Measurements from ENCODE around the gene FIBP. TPM values are rescaled to one million over a fixed set of nuclear protein-coding genes. Genes with fewer than 3 reads are reported as not detected.

The FIBP gene
- total RNA-seq, 1 experiment from 2014 or later = 80.8 TPM

DNA sequence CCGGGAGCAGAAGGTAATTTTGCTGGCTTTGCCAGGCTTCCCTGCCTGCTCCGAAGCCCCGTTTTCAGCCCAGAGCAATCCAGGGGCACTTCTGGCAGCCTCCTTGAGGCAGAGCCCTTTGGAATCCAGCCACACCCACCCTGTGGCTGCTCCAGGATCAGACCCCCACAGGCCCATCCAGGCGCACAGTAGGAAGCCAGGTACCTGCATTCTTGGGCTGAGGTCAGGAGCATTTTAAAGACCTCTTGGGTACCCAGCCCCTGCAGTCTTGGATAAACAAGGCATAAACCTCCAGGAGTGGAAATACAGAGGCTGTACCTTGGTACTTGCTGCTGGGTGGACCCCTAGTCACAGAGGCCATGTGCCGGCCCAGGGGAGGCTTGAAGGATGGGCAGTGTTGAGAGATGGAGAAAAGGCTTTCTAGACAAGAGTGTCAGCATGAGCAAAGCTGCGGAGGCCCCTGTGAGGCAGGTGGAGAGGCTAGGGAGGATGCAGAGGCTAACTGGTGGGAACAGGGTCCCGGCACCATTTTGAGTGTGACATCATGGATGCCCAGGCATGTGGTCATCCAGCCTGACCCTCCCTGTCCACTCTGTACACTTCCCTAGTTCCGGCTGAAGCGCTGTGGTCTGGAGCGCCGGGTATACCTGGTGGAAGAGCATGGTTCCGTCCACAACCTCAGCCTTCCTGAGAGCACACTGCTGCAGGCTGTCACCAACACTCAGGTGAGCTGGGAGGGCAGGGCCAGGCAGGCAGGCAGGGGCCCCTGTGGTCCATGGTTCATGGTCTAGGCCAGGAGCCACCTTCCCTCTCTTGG, 24.2 kb downstream of the FIBP start:
- BruUV-seq (replicated peaks) = no TSS peak
- Mint-ChIP-seq H3K27me3 (ENCODE audit: insufficient read depth, unreplicated experiment) (no peaks in the 10 kb centered on the region), H3K4me1 (ENCODE audit: insufficient read depth, unreplicated experiment) (peaks cover 20% of the 10 kb centered on the region), H3K9me3 (ENCODE audit: unreplicated experiment) (no peaks in the 10 kb centered on the region), H3K27ac (ENCODE audit: low read depth, unreplicated experiment) (no peak overlapping the region), H3K4me3 (ENCODE audit: unreplicated experiment) (no peak overlapping the region), H3K36me3 (ENCODE audit: insufficient read depth, unreplicated experiment) (peaks cover 38% of the 10 kb centered on the region)
- ChIA-PET POLR2A (interaction anchor here (0.7 kb wide), 1 partner anchor 98 kb away, joined by 3 read pairs; the partner anchor contains the start of gene SART1), CTCF (interaction anchor here (0.5 to 1.0 kb wide), 5 partner anchors 37 to 258 kb away, joined by 3 to 5 read pairs (median 3); partner anchors contain the start of gene FOSL1)
- no peak for DNase-seq (ENCODE audit: unreplicated experiment)
- TF ChIP-seq, protein P1, sequence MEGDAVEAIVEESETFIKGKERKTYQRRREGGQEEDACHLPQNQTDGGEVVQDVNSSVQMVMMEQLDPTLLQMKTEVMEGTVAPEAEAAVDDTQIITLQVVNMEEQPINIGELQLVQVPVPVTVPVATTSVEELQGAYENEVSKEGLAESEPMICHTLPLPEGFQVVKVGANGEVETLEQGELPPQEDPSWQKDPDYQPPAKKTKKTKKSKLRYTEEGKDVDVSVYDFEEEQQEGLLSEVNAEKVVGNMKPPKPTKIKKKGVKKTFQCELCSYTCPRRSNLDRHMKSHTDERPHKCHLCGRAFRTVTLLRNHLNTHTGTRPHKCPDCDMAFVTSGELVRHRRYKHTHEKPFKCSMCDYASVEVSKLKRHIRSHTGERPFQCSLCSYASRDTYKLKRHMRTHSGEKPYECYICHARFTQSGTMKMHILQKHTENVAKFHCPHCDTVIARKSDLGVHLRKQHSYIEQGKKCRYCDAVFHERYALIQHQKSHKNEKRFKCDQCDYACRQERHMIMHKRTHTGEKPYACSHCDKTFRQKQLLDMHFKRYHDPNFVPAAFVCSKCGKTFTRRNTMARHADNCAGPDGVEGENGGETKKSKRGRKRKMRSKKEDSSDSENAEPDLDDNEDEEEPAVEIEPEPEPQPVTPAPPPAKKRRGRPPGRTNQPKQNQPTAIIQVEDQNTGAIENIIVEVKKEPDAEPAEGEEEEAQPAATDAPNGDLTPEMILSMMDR (IDR thresholded peaks at IDR 0.05; ENCODE audit: unreplicated experiment) = no peak
- intact Hi-C loops (cut with micrococcal nuclease) = no loop called here

DNA sequence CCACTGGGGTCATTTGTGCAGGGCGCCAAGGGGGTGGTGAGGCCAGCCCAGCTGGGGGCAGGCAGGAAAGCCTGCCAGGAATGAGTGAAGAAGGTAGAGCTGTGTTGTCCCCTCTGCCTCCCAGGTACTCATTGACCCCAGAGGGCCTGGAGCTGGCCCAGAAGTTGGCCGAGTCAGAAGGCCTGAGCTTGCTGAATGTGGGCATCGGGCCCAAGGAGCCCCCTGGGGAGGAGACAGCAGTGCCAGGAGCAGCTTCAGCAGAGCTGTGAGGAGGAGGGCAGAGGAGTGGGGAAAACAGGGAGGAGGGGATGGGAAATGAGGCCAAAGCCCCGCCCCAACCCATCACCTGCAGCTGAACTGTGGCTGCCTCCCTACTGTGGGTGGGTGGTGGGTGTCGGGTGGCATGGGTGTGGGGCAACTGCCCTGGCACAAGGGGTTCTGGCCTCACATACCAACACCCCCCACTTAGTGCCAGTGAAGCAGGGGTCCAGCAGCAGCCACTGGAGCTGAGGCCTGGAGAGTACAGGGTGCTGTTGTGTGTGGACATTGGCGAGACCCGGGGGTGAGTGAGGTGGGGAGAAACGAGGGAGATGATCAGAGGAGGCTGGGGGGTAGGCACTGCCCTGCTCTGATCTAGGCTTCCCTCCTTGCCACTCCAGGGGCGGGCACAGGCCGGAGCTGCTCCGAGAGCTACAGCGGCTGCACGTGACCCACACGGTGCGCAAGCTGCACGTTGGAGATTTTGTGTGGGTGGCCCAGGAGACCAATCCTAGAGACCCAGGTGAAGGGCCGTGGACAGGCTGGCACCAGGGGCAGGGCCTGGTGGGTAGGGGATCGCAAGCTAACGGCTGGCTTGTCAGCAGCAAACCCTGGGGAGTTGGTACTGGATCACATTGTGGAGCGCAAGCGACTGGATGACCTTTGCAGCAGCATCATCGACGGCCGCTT, 25.1 kb downstream of the FIBP start:
- ChIA-PET POLR2A (interaction anchor here (0.7 kb wide), 1 partner anchor 99 kb away, joined by 3 read pairs; the partner anchor contains the start of gene SART1), CTCF (interaction anchor here (0.6 to 1.0 kb wide), 6 partner anchors 11 to 424 kb away, joined by 3 to 5 read pairs (median 3); no protein-coding TSS in a partner anchor)
- intact Hi-C loops (cut with micrococcal nuclease) = no loop called here
- Mint-ChIP-seq H3K36me3 (ENCODE audit: insufficient read depth, unreplicated experiment) (peaks cover 38% of the 10 kb centered on the region), H3K4me3 (ENCODE audit: unreplicated experiment) (peak overlapping the region; percentile 35), H3K27me3 (ENCODE audit: insufficient read depth, unreplicated experiment) (no peaks in the 10 kb centered on the region), H3K9me3 (ENCODE audit: unreplicated experiment) (no peaks in the 10 kb centered on the region), H3K4me1 (ENCODE audit: insufficient read depth, unreplicated experiment) (peaks cover 28% of the 10 kb centered on the region), H3K27ac (ENCODE audit: low read depth, unreplicated experiment) (peak overlapping the region; percentile 8)
- no peak for DNase-seq (ENCODE audit: unreplicated experiment)
- TF ChIP-seq, protein P1 (IDR thresholded peaks at IDR 0.05; ENCODE audit: unreplicated experiment) = no peak
- no TSS peak for BruUV-seq (replicated peaks)

DNA sequence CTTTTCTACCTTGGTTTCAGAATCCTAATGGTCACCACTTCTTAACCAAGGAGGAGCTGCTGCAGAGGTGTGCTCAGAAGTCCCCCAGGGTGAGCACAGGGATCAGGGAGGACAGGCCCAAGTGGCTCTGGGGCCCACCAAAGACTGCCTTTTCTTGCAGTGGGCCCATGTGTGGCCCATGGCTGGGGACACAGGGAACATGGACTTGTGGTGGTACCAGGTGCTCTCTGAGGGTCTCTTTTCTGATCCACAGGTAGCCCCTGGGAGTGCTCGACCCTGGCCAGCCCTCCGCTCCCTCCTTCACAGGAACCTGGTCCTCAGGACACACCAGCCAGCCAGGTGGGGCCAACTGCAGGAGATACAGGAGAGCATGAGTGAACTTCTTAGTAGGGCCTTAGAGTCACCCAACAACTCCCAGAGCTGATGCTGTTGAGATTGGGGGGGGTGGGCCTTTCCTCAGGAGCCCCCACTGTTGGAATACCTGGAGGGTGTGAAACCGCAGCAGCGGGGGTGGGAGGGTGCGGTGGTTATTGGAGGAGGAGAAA, 26.0 kb downstream of the FIBP start:
- intact Hi-C loops (cut with micrococcal nuclease) = no loop called here
- Mint-ChIP-seq H3K4me1 (ENCODE audit: insufficient read depth, unreplicated experiment) (peaks cover 28% of the 10 kb centered on the region), H3K9me3 (ENCODE audit: unreplicated experiment) (no peaks in the 10 kb centered on the region), H3K27me3 (ENCODE audit: insufficient read depth, unreplicated experiment) (no peaks in the 10 kb centered on the region), H3K36me3 (ENCODE audit: insufficient read depth, unreplicated experiment) (peaks cover 40% of the 10 kb centered on the region), H3K4me3 (ENCODE audit: unreplicated experiment) (peak overlapping the region; percentile 35), H3K27ac (ENCODE audit: low read depth, unreplicated experiment) (no peak overlapping the region)
- TF ChIP-seq, protein P1 (IDR thresholded peaks at IDR 0.05; ENCODE audit: unreplicated experiment) = no peak
- POLR2A ChIA-PET = interaction anchor here (6.2 kb wide), 1 partner anchor 26 kb away, joined by 181 read pairs; the partner anchor contains the start of genes CCDC85B and FIBP
- no peak for DNase-seq (ENCODE audit: unreplicated experiment)
- BruUV-seq (replicated peaks) = no TSS peak
- CTCF ChIA-PET = interaction anchor here (0.6 to 4.0 kb wide), 5 partner anchors 8 to 423 kb away, joined by 3 to 64 read pairs (median 3); partner anchors contain the start of gene FIBP

Data from MCF 10A (cell line).